ENCODE results near the gene SYNE3. TPM values are rescaled to one million over a fixed set of nuclear protein-coding genes. Genes with fewer than 3 reads are reported as not detected.

Gene SYNE3
- total RNA-seq, 1 donor from 2014 or later = 12.2 TPM

DNA sequence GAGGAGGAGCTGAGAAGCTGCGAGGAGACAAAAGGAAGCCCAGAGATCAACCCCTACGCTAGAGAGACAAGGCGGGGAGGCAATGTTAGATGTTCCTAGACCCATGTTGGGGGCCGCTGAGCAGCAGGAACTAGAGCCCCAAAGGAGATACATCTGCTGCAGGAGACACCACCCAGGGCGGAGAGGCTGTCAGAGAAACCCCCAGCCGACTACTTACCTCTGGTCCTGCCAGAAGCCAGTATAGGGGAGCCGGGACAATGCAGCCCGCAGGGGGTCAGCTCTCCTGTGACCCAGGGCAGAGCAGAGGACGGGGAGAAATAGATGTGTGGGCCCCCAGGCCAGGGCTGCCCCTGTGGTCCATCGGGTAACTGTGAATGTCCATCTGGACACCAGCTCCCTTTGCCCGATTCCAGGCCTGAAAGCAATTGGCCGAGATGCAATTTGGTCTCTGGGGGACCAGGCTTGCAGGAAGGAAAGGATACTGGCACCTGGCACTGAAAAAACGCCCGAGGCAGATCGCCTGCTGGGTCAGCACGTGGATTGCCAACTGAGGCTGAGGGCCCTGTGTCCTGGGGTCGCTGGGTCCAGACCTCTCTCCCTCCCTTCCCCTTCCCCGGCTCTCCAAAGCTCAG lies 34.9 kb downstream of the SYNE3 start:
- no peak for ATAC-seq
- DNase-seq = no peak
- intact Hi-C loops (cut with micrococcal nuclease) = no loop called here

DNA sequence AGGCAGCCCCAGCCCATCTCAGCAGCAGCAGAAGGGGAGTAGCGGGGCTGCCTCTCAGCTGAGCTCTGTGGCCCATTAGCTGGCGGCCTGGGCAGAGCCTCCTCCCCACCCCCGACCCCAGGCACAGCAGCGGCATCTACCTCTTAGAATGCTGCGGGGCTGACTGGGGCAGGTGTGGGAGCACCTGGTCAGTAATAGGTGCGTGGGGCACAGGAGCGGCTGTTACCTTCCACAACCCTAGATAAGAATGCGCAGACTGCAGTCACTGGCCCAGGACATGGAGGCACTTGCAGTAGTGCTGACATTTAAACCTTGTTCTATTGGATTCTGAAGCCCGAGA lies 35.6 kb downstream of the SYNE3 start:
- no peak for ATAC-seq
- intact Hi-C loops (cut with micrococcal nuclease) = no loop called here
- no peak for DNase-seq

DNA sequence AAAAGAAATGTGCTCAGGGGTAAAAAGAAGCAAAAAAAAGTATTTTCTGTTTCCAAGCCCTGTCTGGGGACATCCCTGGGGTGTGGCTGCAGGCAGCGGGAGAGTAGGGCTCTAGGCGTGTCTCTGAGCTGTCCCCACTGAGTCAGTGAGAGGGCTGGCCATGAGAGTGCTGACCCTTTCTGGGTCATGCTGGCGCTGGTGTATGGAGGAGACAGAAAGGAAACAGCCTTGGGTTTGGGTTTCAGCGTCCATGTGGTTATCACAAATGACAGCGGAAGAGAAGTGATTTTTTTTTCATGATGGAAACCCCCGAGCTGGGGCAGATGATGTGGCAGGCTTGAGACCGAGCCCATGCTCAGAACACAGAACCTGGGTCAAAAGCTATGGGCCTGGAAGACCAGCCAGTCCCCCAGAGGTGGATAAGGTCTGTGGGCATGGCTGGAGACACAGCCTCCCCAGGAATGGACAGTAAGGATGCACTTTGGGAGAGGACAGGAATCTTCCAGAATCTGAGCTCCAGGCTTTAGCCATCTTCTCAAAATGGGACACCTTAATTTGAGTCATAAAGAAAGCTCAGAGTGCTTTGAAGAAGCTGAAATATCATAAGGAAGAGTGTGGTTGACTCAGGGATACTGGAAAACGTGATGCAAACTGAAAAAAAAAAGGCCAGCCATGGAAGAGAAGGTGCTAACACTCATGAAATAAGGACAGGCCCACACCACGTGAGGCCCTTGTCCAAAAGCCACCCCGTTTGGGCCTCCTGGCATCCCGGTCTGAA lies 36.2 kb downstream of the SYNE3 start:
- intact Hi-C loops (cut with micrococcal nuclease) = no loop called here
- DNase-seq (peak; percentile 83), ATAC-seq (peak; percentile 87)

DNA sequence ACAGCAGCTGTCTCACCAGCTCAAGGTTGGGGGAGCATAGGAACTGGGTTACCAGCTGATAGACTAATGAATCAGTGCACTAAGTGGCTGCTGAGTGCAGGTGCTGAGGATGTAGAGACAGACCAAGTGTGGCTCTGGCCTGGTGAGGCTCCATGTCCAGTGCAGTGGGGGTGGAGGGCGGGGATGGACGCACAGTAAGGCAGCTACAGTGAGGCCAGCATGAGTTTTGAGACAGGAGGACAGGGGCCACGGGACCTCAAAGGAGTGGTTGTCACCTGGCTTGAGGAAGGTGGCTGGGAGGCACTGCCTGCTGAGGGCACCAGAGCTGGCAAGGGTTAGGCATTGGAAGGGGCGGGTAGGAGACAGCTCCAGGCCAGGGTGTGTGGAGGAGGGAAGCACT lies 37.0 kb downstream of the SYNE3 start:
- intact Hi-C loops (cut with micrococcal nuclease) = no loop called here
- DNase-seq (no peak), ATAC-seq (no peak)

DNA sequence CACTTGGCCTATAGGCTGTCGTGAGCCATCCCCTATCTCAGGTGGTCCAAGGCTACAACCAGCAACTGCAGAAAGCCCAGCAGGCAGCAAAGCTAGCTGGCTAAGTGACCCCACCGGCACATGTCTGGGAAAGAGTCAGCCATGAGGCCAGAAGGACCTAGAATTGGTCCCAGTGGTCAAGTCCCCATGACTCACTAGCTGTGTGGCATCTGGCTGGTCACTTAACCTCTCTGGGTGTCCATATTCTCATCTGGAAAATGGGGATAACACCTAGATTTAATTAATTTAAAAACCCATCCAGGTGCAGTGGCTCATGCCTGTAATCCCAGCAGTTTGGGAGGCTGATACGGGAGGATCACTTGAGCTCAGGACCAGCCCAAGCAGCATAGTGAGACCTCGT lies 37.6 kb downstream of the SYNE3 start:
- intact Hi-C loops (cut with micrococcal nuclease) = no loop called here
- no peak for DNase-seq
- no peak for ATAC-seq

DNA sequence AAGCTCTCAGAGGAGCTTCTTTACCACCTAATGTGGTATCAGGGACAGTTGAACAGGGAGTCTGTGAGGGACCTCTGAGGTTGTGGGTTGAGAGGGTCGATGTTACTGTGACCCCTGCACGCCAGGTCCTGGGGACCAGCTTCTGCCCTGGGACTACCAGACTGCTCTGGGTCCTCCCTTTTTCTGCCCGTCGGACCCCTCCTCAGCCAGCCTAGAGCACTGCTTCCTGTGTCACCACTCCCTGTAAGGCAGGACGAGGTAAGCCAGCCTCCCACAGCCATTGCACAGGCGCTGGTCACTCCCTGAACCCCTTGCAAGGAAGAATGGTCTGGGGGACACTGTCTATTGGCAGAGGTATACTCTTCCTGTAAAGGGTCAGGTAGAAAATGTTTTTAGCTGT lies 38.1 kb downstream of the SYNE3 start:
- ATAC-seq = no peak
- intact Hi-C loops (cut with micrococcal nuclease) = no loop called here
- DNase-seq = no peak

DNA sequence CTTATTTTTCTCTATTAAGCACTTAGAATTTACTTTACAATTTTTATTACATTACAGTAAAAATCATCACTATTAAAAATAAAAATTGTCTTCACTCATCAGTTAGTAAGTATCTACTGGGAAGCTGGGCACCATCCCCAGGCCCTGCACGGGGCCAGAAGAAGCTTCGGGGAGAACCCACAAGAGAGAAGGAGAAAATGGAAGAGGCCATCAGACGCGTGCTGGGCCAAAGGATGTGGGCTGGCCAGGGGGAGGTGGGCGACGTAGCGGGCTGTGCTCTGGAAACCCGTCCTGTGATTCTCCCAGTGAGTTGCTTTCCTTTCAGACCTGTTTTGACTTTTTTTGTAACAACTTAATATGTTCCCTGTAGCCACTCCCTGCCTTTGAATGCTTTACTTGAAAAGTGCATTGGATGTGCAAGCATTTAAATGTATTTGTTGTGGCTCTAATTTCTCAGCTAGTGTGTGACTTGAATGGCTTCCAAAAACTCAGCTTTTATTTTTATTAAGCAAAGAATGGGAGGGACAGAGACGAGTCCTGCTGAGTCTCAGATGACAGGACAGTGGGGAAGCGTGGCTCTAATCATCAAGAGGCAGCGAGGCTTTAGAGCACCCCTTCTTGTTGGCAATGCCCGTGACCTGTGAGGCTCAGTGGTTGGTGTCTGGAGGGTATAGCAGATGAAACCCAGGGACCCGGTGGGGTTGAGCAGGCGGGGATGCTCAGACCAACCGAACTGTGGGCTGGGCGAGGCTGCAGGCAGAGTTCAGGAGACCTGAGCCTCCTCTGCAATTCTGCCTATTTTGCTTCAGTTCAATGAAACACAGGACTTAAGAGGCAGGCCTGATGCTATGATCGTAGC lies 38.8 kb downstream of the SYNE3 start:
- ATAC-seq = no peak
- DNase-seq = no peak
- intact Hi-C loops (cut with micrococcal nuclease) = no loop called here

DNA sequence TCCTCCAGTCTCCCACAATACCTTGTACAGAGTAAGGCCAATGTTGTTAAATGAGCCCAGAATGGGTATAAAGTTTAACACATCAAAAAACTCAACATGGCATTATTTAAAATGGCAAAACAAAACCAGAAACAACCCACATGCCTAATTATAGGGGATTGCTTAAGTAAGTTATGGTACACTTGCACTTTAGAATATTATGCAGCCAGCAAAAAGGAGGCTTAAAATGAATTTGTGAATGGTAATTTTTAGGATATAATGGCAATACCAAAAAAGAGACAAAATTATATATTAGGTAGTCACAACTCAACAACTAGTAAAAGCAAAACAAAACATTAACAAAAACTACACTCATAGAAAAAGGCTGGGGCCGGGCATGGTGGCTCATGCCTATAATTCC lies 39.7 kb downstream of the SYNE3 start:
- DNase-seq = no peak
- ATAC-seq = no peak
- intact Hi-C loops (cut with micrococcal nuclease) = no loop called here

DNA sequence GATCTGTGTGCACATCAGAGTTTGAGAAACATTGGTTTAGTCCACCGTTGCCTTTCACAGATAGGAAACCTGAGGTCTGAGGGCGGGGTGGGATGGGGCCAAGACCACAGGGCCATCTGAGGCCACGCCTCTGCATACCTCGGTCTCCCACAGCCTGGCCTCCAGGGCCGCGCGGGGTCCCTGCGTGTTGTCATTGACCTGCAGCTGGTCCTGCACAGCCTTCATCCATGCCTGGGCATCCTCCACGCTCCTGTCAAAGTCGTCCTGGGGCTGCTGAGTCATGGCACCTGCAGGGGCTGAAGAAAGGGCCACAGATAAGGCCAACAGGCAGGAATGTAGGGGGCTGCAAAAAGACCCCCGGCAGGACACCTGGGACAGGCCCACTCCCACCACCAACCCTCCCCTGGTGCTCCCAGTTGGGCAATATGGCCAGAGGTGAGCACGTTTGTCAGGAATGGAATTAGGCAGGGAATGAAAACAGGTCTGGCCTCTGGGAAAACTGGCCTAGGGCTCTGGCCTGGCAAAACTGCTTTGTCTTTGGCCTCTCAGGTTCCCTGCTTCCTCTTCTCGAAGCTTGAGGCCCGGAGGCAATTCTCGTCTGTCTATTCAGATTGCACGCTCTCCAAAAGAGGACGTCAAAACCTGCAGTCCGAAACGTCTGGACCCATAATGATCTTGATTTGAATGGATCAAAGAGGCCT lies 40.8 kb downstream of the SYNE3 start:
- intact Hi-C loops (cut with micrococcal nuclease) = no loop called here
- ATAC-seq (no peak), DNase-seq (no peak)

DNA sequence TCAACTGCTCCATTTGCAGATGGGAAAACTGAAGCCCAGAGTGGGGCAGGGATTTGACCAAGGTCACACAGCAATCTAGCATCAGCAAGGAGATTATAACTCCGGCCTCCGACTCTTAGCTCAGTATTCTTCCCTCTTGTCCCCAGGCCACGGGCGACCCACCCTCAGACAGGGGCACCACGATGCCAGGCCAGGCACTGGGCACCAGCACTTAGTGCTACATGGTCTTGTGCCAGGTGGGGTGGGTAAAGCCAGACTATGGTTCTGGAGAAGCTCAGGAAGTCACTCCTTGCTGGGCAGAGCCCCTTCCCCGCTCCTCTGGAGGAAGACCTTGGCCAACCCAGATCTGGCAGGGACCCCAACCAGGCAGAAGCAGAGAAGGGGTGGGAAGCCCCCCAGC lies 41.5 kb downstream of the SYNE3 start:
- ATAC-seq (no peak), DNase-seq (no peak)
- intact Hi-C loops (cut with micrococcal nuclease) = no loop called here

DNA sequence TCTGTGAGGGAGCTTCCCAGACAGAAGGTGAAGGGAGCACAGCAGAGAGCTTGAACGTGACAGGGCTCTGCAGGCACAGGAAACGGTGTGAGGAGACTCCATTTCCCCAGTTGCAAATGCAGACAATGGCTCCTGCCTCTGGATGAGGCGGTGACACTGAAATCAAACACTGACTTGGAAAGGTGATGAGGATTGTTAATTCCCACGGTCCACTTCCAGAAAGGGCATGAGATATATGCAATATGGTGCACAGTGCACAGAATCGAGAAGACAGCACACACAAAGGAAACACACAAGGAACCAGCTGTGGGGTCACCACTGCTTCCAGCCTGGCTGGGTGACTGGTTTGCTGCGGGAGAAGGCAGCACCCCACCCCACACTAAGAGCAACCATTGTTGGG lies 42.0 kb downstream of the SYNE3 start:
- ATAC-seq (no peak), DNase-seq (no peak)
- intact Hi-C loops (cut with micrococcal nuclease) = no loop called here

DNA sequence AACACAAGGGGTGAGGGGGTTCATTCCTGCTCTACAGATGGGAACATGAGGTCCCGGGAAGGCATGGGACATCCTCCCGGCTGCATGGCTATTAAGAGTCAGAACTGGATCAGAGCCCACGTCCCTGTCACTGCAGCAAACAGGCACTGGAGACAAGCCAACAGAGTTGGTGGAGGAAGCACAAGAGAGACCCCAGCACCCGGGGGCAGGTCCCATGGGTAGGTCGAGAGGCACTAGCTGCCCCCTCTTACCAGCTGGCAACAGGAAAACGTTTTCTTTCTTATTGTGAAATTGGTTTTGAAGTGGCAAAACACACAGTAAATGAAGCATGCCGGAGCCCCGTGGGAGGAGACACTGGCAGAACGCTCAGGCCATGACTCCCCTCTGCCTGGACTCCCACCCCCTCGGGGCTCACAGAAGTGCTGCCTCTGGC lies 43.6 kb downstream of the SYNE3 start:
- DNase-seq (peak; percentile 59), ATAC-seq (peak; percentile 55)
- intact Hi-C loops (cut with micrococcal nuclease) = no loop called here

DNA sequence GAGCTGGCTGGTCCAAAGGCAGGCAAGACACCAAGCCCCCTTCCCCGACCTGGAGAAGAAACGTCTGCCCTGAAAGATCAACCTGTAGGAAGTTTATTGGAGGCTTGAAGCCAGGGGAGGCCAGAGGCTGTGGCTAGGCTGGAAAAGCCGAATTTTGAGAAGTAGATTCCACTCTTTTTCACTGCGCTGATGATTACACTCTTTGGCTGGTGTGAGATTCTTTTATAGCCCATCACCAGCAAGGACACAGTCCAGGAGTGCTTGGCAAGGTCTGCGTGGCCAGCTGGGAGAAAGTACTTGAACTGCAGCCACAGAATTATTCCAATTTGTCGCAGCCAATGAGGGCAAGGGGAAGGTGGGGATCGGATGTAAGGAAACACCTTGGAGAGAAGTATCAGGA lies 45.0 kb downstream of the SYNE3 start:
- intact Hi-C loops (cut with micrococcal nuclease) = no loop called here
- DNase-seq (peak; percentile 74), ATAC-seq (peak; percentile 69)

DNA sequence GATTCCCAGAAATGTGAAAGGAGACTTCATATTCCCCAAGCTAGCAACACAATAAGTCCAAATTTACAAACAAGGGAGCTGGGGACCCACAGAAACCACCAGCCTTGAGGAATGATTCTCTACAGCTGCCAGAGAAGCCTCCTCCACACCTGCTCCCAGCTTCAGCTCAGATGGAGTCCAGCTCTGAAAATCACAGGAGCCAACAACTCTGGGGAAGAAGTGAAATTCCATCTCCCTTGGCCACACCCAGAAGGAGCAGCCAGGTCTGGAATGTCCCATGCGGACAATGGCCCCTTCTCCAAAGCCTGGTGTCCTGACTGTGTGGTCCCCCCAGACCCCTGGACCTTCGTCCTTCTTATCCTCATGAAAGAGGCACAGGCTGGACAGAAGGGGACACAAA lies 45.4 kb downstream of the SYNE3 start:
- intact Hi-C loops (cut with micrococcal nuclease) = no loop called here
- DNase-seq = no peak
- ATAC-seq = peak; percentile 43

DNA sequence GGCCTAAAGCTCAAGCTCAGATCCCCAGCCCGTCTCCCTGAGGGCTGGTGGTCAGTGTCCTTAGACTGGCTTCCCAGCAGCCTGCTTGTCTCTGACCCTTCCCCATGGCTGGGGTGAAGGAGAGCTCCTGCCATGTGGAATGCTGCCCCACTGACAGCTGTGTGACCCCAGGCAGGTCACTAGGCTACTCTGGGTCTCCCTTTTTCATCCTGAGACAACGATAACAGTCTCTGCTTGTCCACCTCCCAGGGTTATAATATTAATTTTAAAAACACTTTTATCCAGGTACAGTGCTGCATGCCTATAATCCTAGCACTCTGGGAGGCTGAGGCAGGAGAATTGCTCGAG lies 47.3 kb downstream of the SYNE3 start:
- ATAC-seq (no peak), DNase-seq (no peak)
- intact Hi-C loops (cut with micrococcal nuclease) = no loop called here

DNA sequence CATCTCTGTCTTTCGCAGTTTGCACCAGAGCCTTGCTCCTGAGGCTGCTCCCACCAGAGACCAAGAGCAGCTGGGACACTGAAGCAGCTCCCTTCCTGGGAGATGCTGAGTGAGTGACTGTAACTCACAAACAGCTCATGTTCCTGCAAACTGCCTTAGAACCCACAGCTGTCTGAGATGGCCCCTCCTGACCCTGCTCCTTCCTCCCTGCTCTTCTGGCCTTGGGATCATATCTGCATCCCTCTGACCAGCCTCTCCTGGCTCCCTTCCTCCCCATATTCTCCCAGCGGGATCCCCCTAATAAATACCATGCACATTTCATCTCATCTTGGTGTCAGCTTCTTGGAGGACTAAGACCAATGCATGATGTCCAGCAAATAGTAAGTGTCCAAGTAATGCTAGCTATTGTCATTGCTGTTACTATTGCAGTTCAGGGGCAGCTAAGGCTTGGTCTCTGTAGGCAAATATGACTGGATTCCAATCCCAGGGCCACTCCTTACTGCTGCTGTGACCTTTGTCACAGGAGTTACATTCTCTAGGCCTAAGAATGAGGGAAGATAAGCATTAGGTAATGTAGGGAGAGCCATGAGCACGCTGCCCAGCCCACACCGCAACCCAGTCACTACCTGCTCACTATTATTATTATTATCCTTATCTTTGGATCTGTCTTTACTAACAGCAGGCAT lies 47.9 kb downstream of the SYNE3 start:
- peak; percentile 53 for DNase-seq
- intact Hi-C loops (cut with micrococcal nuclease) = no loop called here
- peak; percentile 26 for ATAC-seq

DNA sequence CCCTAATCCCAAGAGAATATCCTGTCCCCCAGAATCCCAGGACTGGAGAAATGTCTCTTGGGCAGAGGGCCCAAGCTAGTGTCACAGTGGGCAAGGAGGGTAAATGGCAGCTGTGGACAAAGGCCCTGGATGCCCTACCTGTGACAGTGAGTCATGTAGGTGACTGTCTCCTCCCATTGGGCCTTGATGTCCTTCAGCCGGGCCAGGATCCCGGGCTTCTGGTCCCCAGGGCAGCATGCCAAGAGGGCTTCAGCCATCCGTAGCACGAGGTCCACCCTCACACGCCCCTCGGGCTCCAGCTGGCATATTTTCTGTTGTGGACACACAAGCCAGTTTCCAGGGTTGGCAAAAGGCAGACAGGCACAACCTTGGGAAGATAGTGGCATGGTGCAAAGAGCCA lies 48.8 kb downstream of the SYNE3 start:
- intact Hi-C loops (cut with micrococcal nuclease) = no loop called here
- ATAC-seq = peak; percentile 19
- peak; percentile 65 for DNase-seq

DNA sequence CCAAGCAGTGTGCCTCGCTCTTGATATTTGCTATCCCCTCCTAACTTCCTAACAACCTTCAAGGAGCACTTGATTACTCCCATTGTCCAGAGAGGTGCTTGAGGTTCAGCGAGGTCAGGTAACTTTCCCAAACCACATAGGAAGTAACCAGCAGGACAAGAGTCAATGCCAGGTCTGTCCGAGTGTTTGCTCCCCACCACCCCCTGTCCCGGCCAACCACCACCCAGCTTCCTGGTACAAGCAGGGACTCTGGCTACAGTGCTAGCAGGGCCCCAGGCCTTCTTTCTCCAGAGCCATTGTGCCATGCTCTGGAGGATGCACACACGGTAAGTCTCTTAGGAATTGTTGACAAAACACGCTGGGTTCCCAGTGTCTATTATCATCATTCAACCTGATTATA lies 49.2 kb downstream of the SYNE3 start:
- ATAC-seq (peak; percentile 46), DNase-seq (no peak)
- intact Hi-C loops (cut with micrococcal nuclease) = no loop called here

Measured in left ventricle myocardium superior (tissue), 1 donor.